ENCODE measurements around the gene UBQLN1.
"Not testable (repeated sequence)": the region's sequence is repeated elsewhere in the genome, so short reads cannot be mapped to it uniquely, and the experiment has no call there.

UBQLN1 gene

GRCh38 chr9:83633676-83634075 is 74.1 kb downstream of the UBQLN1 start:
- DNase-seq (ENCODE audit: low read depth, low spot score) = no peak

DNA sequence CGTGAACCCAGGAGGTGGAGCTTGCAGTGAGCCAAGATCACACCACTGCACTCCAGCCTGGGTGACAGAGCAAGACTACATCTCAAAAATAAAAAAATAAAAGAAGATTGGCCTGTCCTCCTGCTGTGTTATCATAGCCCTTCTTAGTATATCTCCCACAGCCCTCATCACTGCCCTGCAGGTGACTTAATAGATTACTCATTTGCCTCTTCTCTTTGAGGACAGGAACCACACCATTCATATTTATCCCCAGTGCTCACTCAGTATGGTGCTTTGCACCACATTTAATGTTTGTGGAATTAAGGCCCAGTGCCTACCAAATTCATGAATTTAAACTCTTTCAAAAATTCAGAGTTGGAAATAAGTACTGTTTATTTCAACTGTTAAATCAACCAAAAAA is 74.5 kb downstream of the UBQLN1 start:
- DNase-seq (ENCODE audit: low read depth, low spot score) = no peak

DNA sequence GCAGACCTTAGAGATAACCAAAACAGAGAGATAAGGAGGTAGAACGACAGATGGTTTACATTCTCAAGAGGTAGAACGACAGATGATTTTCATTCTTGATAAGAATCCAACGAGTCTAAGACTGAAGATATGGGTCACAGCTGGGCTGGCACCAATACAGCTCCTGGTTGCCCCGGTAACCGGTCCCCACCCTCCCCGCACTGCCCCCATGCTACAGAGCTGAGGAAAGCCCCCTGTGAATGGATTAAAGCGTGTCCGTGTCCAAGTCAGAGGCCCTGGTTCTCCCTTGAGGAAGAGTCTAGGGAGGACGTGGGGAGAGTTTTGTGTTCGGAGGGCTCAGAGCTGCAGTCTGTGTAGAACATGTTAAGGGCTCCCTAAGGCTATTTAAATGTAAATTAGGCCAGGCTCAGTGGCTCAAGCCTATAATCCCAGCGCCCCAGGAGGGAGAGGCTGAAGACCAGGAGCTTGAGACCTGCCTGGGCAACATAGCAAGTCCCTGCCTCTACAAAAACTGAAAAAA is 76.8 kb downstream of the UBQLN1 start:
- peak; percentile 94 for DNase-seq (ENCODE audit: low read depth, low spot score)

DNA sequence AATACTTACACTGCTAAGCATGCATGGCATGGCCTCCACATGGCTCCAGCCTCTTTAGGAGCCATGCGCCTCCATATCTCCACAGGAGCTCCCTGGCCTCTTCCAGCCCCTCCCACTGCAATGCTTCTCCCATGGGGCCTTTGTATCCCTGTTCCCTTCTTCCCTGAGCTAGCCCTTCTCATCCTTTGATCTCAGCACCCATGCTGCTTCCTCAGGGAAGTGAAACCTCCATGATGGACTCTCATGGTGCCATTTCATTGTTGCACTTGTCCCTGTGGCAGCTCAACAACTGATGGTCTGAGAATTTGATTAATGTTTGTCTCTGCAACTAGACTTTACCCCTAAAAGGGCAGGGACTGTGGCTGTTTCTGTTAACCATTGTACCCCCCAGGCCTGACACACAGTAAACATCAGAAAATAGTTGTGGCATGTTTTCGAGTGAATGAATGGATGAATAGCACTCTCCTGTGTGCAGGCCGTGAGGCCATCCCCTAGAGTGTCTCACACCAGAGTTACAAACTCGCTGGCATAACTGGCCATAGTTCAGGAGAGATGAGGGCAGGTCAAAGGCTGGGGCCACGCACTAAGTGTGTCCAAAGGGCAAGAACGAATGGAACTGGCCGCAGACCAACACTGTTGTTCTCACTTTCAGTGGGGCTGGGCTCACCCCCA is 78.2 kb downstream of the UBQLN1 start:
- DNase-seq (ENCODE audit: low read depth, low spot score) = no peak

- DNase-seq (ENCODE audit: low read depth, low spot score) = no peak
Measured at GRCh38 chr9:83628540-83628939, 79.2 kb downstream of the UBQLN1 start.

GRCh38 chr9:83625178-83625577 is 82.6 kb downstream of the UBQLN1 start:
- no peak for DNase-seq (ENCODE audit: low read depth, low spot score)

DNA sequence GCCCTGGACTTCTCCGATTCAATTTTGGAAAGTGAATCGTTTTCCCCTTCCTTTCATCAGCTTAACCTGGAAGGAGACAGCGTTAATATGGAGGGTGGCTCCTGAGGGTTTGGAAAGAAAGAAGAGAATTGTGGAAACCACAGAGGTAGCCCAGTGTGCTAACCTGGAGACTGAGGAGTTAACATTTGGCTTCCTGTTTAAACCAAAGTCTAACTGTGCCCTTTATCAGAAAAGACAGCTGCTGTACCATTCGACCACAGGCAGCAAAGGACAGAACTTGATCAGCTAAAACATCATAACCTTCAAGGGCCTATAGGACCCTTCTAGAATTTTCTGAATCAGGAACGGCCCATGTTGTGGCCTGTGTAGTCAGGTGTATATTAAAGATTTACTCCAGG is 84.1 kb downstream of the UBQLN1 start:
- DNase-seq (ENCODE audit: low read depth, low spot score) = no peak

GRCh38 chr9:83622939-83623678 is 84.6 kb downstream of the UBQLN1 start, which contains the start of gene IDNK:
IDNK (plus strand) TSS chr9:83623143; CDS start chr9:83623172, 29 bp downstream.
- peak; percentile 70 for DNase-seq (ENCODE audit: low read depth, low spot score)

GRCh38 chr9:83622433-83622938 is 85.3 kb downstream of the UBQLN1 start:
- DNase-seq (ENCODE audit: low read depth, low spot score) = no peak

- DNase-seq (ENCODE audit: low read depth, low spot score) = peak; percentile 88
Measured at GRCh38 chr9:83620841-83621636, 86.7 kb downstream of the UBQLN1 start.

GRCh38 chr9:83617299-83617698 is 90.5 kb downstream of the UBQLN1 start:
- no peak for DNase-seq (ENCODE audit: low read depth, low spot score)

- not testable (repeated sequence) for DNase-seq (ENCODE audit: low read depth, low spot score)
Measured at GRCh38 chr9:83613298-83613697, 94.5 kb downstream of the UBQLN1 start.

Data from ELF-1 (cell line).